ENCODE results near the gene CLASP2.

- TF ChIP-seq CTCF (conservative IDR thresholded peaks at IDR 0.05) (no peak), EZH2 (IDR thresholded peaks at IDR 0.05; ENCODE audit: low read depth) (no peak)
Observed at GRCh38 chr3:33474896-33475295, 243.2 kb downstream of the CLASP2 start.
